HFF-Myc (cell line): ENCODE data around the gene MYORG.
A peak's percentile ranks its signal among the peaks of the same experiment; 100 is the strongest.

Experiments used
- DNase-seq: peaks from one replicate; pipeline ENCODE4 v3.0.0-alpha.2; 2011; ENCODE audit warnings: low read depth; ENCODE audit errors: extremely low read depth
- H3K4me3 ChIP-seq: replicated peaks from 2 replicates; pipeline ENCODE4 v1.5.1; 2011; ENCODE audit warnings: low read depth, mild to moderate bottlenecking, control low read depth, low read length
- TF ChIP-seq, protein P1 (sequence below): IDR thresholded peaks from 2 replicates; pipeline ENCODE4 v1.5.1; 2012; ENCODE audit warnings: mild to moderate bottlenecking, low read depth, low read length, control low read depth; ENCODE audit errors: missing control alignments

Gene MYORG

GRCh38 chr9:34376596-34377403, at the start of gene MYORG:
TSS of gene MYORG (minus strand) at chr9:34376898. CDS start at chr9:34372943, 3,955 bp downstream.
- TF ChIP-seq, protein P1, sequence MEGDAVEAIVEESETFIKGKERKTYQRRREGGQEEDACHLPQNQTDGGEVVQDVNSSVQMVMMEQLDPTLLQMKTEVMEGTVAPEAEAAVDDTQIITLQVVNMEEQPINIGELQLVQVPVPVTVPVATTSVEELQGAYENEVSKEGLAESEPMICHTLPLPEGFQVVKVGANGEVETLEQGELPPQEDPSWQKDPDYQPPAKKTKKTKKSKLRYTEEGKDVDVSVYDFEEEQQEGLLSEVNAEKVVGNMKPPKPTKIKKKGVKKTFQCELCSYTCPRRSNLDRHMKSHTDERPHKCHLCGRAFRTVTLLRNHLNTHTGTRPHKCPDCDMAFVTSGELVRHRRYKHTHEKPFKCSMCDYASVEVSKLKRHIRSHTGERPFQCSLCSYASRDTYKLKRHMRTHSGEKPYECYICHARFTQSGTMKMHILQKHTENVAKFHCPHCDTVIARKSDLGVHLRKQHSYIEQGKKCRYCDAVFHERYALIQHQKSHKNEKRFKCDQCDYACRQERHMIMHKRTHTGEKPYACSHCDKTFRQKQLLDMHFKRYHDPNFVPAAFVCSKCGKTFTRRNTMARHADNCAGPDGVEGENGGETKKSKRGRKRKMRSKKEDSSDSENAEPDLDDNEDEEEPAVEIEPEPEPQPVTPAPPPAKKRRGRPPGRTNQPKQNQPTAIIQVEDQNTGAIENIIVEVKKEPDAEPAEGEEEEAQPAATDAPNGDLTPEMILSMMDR = no peak
- peak; percentile 67 for DNase-seq
- peak within 1 kb of the TSS; percentile 52 for H3K4me3 ChIP-seq

DNA sequence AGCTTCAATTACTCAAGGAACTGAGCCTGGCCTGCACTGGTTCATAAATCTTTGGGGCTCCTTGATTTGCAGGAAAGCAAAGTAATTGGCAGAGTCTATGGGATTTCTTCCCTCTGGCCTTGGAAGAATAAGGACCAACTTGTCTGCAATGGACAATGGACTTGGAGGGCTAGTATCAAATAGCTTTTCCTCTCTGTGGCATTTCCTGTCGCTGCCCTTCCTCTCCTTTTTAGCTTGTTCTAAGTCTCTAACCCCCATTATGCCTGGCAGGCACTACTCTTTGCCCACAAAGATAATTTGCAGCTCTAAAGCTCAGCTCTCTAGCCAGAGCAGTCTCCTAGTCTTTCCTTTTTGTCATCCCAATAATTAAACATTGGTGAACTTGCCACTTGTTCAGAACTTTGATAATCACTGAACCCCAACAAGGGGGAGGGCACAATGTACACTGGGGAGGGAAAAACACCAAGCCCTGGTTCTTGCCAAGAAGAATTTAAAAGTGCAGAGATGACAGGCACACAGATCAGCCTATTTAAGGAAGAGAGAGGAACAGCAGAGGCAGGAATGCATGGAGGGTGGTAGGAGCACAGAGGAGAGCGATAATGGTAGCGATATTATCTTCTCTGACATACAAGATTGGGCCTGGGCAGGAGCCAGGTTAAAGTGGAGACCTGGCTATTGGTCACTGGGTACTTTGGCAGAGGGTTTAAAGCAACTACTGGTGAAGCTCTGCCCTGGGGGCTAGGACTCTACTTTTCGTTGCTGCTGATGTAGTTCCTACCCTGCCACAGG, 43.2 kb upstream of the MYORG start:
- DNase-seq = no peak
- no peak overlapping the region for H3K4me3 ChIP-seq
- TF ChIP-seq, protein P1 = no peak

GRCh38 chr9:34417734-34418133, 41.0 kb upstream of the MYORG start:
- no peak overlapping the region for H3K4me3 ChIP-seq
- TF ChIP-seq, protein P1 = no peak
- no peak for DNase-seq

DNA sequence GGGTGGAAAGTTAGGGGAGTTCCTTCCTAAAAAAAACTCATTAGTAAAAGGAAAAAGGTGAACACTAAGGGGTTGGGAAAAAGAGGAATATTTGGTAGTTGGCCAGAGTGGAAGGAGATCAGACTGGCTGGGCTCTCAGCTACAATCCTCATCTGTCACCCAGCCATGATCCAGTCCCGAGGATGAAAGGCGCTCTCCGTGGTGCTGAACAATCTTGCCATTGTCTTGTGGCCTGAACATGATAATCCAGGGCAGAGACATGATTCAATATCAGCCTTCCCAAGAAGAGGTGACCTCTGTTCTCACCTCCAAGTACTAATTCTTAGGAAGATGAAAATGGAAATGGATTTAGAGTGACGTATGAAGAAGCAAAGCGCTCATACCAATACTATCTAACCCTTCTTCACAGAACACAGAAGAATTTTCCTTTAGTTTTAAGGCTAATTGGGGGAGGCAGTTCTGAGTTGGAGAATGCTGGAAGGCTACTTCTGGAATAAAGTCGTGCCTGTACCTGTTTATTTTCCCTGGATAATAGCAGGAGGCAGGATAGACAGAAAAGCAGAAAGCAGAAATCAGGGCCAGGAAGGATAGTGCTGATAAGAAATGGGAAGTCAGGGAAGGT, 36.6 kb upstream of the MYORG start:
- TF ChIP-seq, protein P1 = no peak
- DNase-seq = peak; percentile 58

DNA sequence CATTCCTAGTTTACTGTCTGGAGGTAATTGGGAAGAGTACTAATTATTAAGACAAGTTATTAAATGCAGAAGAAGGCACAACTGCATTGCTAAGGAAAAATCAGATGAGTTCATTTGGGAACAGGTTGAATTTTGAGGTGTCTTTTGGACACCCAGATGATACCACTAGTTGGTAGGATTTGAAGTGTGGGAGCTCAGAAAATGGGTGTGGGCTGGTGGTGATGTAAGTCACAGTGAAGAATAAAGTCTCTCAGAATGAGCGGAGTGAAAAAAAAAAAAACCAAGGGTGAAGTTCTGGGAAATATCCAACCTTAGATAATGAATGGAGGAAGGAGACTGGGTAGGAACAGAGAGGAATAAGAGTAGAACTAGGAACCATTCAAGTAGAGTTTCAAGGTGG, 35.6 kb upstream of the MYORG start:
- no peak for DNase-seq
- no peak overlapping the region for H3K4me3 ChIP-seq
- TF ChIP-seq, protein P1 = no peak

More for the DNA sequence above, 36.6 kb upstream of the MYORG start:
- H3K4me3 ChIP-seq = no peak overlapping the region

- H3K4me3 ChIP-seq = no peak overlapping the region
- TF ChIP-seq, protein P1 = no peak
- no peak for DNase-seq
Observed at GRCh38 chr9:34409154-34409553, 32.5 kb upstream of the MYORG start.
